GM23338 (cell line): ENCODE measurements around the gene EP400. TPM values are rescaled to one million over a fixed set of nuclear protein-coding genes. Genes with fewer than 3 reads are reported as not detected.

ENCODE experiments used
- ATAC-seq: fragments of 200-7000 bp; cut with Tn5 transposase; 3 replicates; pipeline ENCODE4 v1.9.1; 2020
- DNase-seq: peaks from one replicate; pipeline ENCODE4 v3.0.0-alpha.2; 2015; ENCODE audit warnings: low spot score
- H2AFZ ChIP-seq: fragments of 200-600 bp; sonication (generic); 2 replicates; pipeline ENCODE4 v1.8.0; 2016; ENCODE audit warnings: antibody characterized with exemption, mild to moderate bottlenecking, moderate library complexity
- H3F3A ChIP-seq: fragments of 200-600 bp; sonication (generic); replicated peaks from 2 replicates; pipeline ENCODE4 v1.8.0; 2017; ENCODE audit warnings: antibody characterized with exemption, mixed run types, low read depth
- H3K27ac ChIP-seq: fragments of 200-600 bp; sonication (generic); 2 replicates; pipeline ENCODE4 v1.6.1; 2016; ENCODE audit warnings: low read depth
- H3K27me3 ChIP-seq: fragments of 200-600 bp; sonication (generic); 2 replicates; pipeline ENCODE4 v1.8.0; 2016; ENCODE audit warnings: mild to moderate bottlenecking, mixed run types, moderate library complexity; ENCODE audit not compliant: insufficient read depth
- H3K36me3 ChIP-seq: fragments of 200-600 bp; sonication (generic); 2 replicates; pipeline ENCODE4 v1.8.0; 2016; ENCODE audit warnings: mild to moderate bottlenecking; ENCODE audit not compliant: insufficient read depth
- H3K4me1 ChIP-seq: fragments of 200-600 bp; sonication (generic); 2 replicates; pipeline ENCODE4 v1.8.0; 2016; ENCODE audit warnings: mild to moderate bottlenecking, moderate library complexity; ENCODE audit not compliant: insufficient read depth
- H3K4me2 ChIP-seq: fragments of 200-600 bp; sonication (generic); 2 replicates; pipeline ENCODE4 v1.7.1; 2017; ENCODE audit warnings: mixed run types
- H3K4me3 ChIP-seq: fragments of 200-600 bp; sonication (generic); 2 replicates; pipeline ENCODE4 v1.6.1; 2016; ENCODE audit warnings: mixed run types
- H3K79me2 ChIP-seq: fragments of 200-600 bp; sonication (generic); replicated peaks from 2 replicates; pipeline ENCODE4 v1.8.0; 2017; ENCODE audit warnings: mild to moderate bottlenecking; ENCODE audit not compliant: insufficient read depth
- H3K9me2 ChIP-seq: fragments of 200-600 bp; sonication (generic); 2 replicates; pipeline ENCODE4 v1.8.0; 2017; ENCODE audit not compliant: insufficient read depth
- H4K20me1 ChIP-seq: fragments of 200-600 bp; sonication (generic); replicated peaks from 2 replicates; pipeline ENCODE4 v1.8.0; 2017; ENCODE audit warnings: mild to moderate bottlenecking; ENCODE audit not compliant: insufficient read depth
- H3K27ac Mint-ChIP-seq: 2 replicates; pipeline ENCODE4 v1.8.0; 2020; ENCODE audit warnings: inconsistent platforms, mild to moderate bottlenecking, moderate library complexity, mixed read lengths
- H3K27me3 Mint-ChIP-seq: 3 replicates; pipeline ENCODE4 v1.8.0; 2022; ENCODE audit warnings: low read depth, mild to moderate bottlenecking, moderate library complexity, mixed read lengths, inconsistent platforms; ENCODE audit not compliant: insufficient read depth, poor library complexity
- H3K36me3 Mint-ChIP-seq: 3 replicates; pipeline ENCODE4 v1.8.0; 2021; ENCODE audit warnings: low read depth, mild to moderate bottlenecking, inconsistent platforms, moderate library complexity, mixed read lengths
- H3K4me1 Mint-ChIP-seq: 3 replicates; pipeline ENCODE4 v1.8.0; 2020; ENCODE audit warnings: mild to moderate bottlenecking, inconsistent platforms, mixed read lengths
- H3K4me3 Mint-ChIP-seq: 3 replicates; pipeline ENCODE4 v1.8.0; 2021; ENCODE audit warnings: moderate library complexity, mild to moderate bottlenecking, inconsistent platforms, mixed read lengths
- H3K9me3 Mint-ChIP-seq: 3 replicates; pipeline ENCODE4 v1.8.0; 2020; ENCODE audit warnings: moderate library complexity, mild to moderate bottlenecking, inconsistent platforms, mixed read lengths
- CREB1 ChIP-seq: fragments of 250-450 bp; sonication (Bioruptor Pico); IDR thresholded peaks from 2 replicates; pipeline ENCODE4 v1.5.0; 2020; ENCODE audit warnings: low read depth, mild to moderate bottlenecking, moderate library complexity
- CTCF ChIP-seq, 2 experiments: fragments of 200-600 bp in 1 of 2; sonication (generic) in 1 of 2; conservative IDR thresholded peaks; 2 replicates each; pipeline versions ENCODE4 v1.5.1 to v1.6.1; 2016 to 2017; ENCODE audit warnings: antibody characterized with exemption in 2 of 2, low read depth in 2 of 2, mild to moderate bottlenecking in 2 of 2, moderate library complexity in 1 of 2
- ETS1 ChIP-seq: IDR thresholded peaks from 2 replicates; pipeline ENCODE4 v1.6.1; 2016; ENCODE audit warnings: antibody characterized with exemption
- EZH2 ChIP-seq: fragments of 200-600 bp; sonication (generic); IDR thresholded peaks from one replicate; pipeline ENCODE4 v1.8.0; 2017; ENCODE audit warnings: antibody characterized with exemption, mild to moderate bottlenecking, low read depth; ENCODE audit not compliant: unreplicated experiment
- EZH2phosphoT487 ChIP-seq: fragments of 200-600 bp; sonication (generic); IDR thresholded peaks from one replicate; pipeline ENCODE4 v1.8.1; 2018; ENCODE audit warnings: antibody characterized with exemption; ENCODE audit not compliant: unreplicated experiment
- JUNB ChIP-seq: IDR thresholded peaks from one replicate; pipeline ENCODE4 v1.6.1; 2016; ENCODE audit warnings: antibody characterized with exemption; ENCODE audit not compliant: unreplicated experiment
- NANOG ChIP-seq: IDR thresholded peaks from 2 replicates; pipeline ENCODE4 v1.6.1; 2016; ENCODE audit warnings: antibody characterized with exemption, borderline replicate concordance
- POLR2AphosphoS5 ChIP-seq: IDR thresholded peaks from 2 replicates; pipeline ENCODE4 v1.6.1; 2016; ENCODE audit warnings: antibody characterized with exemption, low read depth
- REST ChIP-seq: IDR thresholded peaks from one replicate; pipeline ENCODE4 v1.6.1; 2018; ENCODE audit warnings: antibody characterized with exemption; ENCODE audit not compliant: unreplicated experiment
- STAT1 ChIP-seq: IDR thresholded peaks from one replicate; pipeline ENCODE4 v1.6.1; 2016; ENCODE audit warnings: antibody characterized with exemption; ENCODE audit not compliant: unreplicated experiment
- ZNF114 ChIP-seq: fragments of 250-450 bp; sonication (Bioruptor Pico); IDR thresholded peaks from 2 replicates; pipeline ENCODE4 v1.5.0; 2020; ENCODE audit warnings: mild to moderate bottlenecking, moderate library complexity
- ZNF331 ChIP-seq: fragments of 250-450 bp; sonication (Bioruptor Pico); IDR thresholded peaks from 2 replicates; pipeline ENCODE4 v1.5.0; 2020; ENCODE audit warnings: low read depth, mild to moderate bottlenecking, moderate library complexity
- polyA plus RNA-seq: library from polyadenylated mRNA; unstranded; fragments of >200 nt; fragmentation: Nextera tagmentation; extraction: Ambion mirVana; gene quantifications from 2 replicates; pipeline ENCODE4 v1.2.1, GENCODE V29; 2016
- total RNA-seq: library from RNA; depleted of rRNA; stranded (reverse); fragments of >200 nt; shearing (Covaris generic); gene quantifications from 2 replicates; pipeline ENCODE4 v1.2.3, GENCODE V29; 2014
- TF ChIP-seq, protein P1 (sequence below): fragments of 250-450 bp; sonication (Bioruptor Pico); IDR thresholded peaks from 2 replicates; pipeline ENCODE4 v1.5.0; 2020; ENCODE audit warnings: mild to moderate bottlenecking, moderate library complexity

The EP400 gene
- total and polyA plus RNA-seq, 2 experiments from 2014 or later = 26.3 to 57.2 TPM

GRCh38 chr12:132052196-132052932 is 102.6 kb downstream of the EP400 start:
- peak overlapping the region; percentile 47 for H3K27ac Mint-ChIP-seq
- H3K36me3 ChIP-seq = peaks cover 39% of the 10 kb centered on the region

More at GRCh38 chr12:132052196-132052932, 102.6 kb downstream of the EP400 start:
- Histone ChIP-seq H3K27ac (no peak overlapping the region), H3K4me2 (no peak overlapping the region), H2AFZ (no peak overlapping the region), H3K4me1 (peaks cover 13% of the 10 kb centered on the region), H3K9me2 (no peaks in the 10 kb centered on the region), H3F3A (peaks cover 1% of the 10 kb centered on the region; the same call in 1 of the 2 replicates), H4K20me1 (no peaks in the 10 kb centered on the region; the same call in 1 of the 2 replicates), H3K4me3 (no peak overlapping the region), H3K27me3 (no peaks in the 10 kb centered on the region), H3K79me2 (peaks cover 17% of the 10 kb centered on the region)
- H3K4me1 Mint-ChIP-seq = peaks cover 19% of the 10 kb centered on the region
- no peak overlapping the region for H3K4me3 Mint-ChIP-seq
- DNase-seq (no peak), ATAC-seq (no peak)
- H3K36me3 Mint-ChIP-seq = peaks cover 85% of the 10 kb centered on the region
- peaks cover 5% of the 10 kb centered on the region for H3K27me3 Mint-ChIP-seq
- TF ChIP-seq POLR2AphosphoS5 (no peak), JUNB (no peak), STAT1 (no peak), REST (no peak), EZH2 (no peak), CTCF (conservative IDR thresholded peaks at IDR 0.05; ENCODE audit: low read depth in 2 of 2) (no peak), ZNF331 (CRISPR knock-in tag) (no peak), EZH2phosphoT487 (no peak), ETS1 (no peak), NANOG (no peak), ZNF114 (CRISPR knock-in tag) (no peak), CREB1 (CRISPR knock-in tag) (no peak)
- TF ChIP-seq, protein P1, sequence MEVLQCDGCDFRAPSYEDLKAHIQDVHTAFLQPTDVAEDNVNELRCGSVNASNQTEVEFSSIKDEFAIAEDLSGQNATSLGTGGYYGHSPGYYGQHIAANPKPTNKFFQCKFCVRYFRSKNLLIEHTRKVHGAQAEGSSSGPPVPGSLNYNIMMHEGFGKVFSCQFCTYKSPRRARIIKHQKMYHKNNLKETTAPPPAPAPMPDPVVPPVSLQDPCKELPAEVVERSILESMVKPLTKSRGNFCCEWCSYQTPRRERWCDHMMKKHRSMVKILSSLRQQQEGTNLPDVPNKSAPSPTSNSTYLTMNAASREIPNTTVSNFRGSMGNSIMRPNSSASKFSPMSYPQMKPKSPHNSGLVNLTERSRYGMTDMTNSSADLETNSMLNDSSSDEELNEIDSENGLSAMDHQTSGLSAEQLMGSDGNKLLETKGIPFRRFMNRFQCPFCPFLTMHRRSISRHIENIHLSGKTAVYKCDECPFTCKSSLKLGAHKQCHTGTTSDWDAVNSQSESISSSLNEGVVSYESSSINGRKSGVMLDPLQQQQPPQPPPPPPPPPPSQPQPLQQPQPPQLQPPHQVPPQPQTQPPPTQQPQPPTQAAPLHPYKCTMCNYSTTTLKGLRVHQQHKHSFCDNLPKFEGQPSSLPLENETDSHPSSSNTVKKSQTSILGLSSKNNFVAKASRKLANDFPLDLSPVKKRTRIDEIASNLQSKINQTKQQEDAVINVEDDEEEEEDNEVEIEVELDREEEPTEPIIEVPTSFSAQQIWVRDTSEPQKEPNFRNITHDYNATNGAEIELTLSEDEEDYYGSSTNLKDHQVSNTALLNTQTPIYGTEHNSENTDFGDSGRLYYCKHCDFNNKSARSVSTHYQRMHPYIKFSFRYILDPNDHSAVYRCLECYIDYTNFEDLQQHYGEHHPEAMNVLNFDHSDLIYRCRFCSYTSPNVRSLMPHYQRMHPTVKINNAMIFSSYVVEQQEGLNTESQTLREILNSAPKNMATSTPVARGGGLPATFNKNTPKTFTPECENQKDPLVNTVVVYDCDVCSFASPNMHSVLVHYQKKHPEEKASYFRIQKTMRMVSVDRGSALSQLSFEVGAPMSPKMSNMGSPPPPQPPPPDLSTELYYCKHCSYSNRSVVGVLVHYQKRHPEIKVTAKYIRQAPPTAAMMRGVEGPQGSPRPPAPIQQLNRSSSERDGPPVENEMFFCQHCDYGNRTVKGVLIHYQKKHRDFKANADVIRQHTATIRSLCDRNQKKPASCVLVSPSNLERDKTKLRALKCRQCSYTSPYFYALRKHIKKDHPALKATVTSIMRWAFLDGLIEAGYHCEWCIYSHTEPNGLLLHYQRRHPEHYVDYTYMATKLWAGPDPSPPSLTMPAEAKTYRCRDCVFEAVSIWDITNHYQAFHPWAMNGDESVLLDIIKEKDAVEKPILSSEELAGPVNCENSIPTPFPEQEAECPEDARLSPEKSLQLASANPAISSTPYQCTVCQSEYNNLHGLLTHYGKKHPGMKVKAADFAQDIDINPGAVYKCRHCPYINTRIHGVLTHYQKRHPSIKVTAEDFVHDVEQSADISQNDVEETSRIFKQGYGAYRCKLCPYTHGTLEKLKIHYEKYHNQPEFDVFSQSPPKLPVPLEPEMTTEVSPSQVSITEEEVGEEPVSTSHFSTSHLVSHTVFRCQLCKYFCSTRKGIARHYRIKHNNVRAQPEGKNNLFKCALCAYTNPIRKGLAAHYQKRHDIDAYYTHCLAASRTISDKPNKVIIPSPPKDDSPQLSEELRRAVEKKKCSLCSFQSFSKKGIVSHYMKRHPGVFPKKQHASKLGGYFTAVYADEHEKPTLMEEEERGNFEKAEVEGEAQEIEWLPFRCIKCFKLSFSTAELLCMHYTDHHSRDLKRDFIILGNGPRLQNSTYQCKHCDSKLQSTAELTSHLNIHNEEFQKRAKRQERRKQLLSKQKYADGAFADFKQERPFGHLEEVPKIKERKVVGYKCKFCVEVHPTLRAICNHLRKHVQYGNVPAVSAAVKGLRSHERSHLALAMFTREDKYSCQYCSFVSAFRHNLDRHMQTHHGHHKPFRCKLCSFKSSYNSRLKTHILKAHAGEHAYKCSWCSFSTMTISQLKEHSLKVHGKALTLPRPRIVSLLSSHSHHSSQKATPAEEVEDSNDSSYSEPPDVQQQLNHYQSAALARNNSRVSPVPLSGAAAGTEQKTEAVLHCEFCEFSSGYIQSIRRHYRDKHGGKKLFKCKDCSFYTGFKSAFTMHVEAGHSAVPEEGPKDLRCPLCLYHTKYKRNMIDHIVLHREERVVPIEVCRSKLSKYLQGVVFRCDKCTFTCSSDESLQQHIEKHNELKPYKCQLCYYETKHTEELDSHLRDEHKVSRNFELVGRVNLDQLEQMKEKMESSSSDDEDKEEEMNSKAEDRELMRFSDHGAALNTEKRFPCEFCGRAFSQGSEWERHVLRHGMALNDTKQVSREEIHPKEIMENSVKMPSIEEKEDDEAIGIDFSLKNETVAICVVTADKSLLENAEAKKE (CRISPR knock-in tag) = no peak
- H3K9me3 Mint-ChIP-seq = peaks cover 3% of the 10 kb centered on the region; the same call in 2 of the 3 replicates
